GM19193 (cell line): ENCODE measurements around the gene ARHGEF16.

Source experiments
- POLR2A ChIP-seq: IDR thresholded peaks from 4 replicates; pipeline ENCODE4 v1.6.1; 2011; ENCODE audit not compliant: insufficient read depth, insufficient read length; ENCODE audit errors: extremely low read depth

Gene ARHGEF16

DNA sequence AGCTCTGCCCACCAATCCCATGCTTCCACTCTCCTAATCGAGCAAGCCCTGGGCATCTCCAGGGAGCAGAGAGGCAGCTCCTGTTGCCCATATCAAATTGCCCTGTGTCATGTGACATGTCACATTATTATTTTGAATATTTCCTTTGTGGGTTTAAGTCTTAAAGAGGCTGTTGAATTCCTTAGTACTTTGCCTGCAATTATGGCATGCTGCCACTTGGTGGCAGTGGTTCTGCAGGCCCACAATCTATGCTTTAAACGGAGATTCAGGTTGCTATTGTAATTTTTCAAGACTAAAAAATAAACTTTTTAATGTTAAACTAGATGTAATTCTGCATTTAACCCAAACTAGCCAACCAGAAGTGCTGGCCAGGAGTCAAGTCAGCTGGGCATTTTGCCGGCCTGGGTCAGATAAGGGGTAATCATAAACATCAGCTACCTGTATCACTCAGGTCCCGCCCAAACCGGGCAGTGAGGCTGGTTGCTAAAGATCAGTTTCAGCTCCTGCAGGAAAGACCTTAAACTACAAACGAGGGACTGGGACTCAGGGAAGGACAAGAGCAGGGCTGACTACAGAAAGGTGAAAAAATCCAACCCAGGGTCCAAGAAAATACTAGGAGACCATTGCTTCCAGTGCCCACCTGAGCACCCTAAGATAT, 37.3 kb upstream of the ARHGEF16 start:
- TF ChIP-seq POLR2A = no peak

DNA sequence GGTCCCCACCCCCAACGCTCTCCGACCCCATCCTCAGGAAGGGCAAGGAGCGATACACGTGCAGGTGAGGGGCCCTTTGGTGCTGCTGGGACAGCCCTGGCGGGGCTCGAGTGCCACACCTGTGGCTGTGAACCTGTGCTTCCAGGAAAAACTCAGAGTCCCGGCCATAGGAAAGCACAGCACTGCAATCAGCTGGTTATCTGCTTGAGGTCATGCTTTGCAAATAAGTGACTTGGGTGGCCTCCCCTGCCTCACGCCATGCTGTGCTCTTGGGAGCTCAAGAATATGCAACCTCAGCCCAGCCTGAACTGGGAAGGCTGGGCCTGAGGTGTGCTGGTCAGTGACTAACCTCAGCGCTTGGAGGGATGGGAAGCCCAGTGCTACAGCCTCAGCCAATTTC, 36.5 kb upstream of the ARHGEF16 start:
- no peak for TF ChIP-seq POLR2A

DNA sequence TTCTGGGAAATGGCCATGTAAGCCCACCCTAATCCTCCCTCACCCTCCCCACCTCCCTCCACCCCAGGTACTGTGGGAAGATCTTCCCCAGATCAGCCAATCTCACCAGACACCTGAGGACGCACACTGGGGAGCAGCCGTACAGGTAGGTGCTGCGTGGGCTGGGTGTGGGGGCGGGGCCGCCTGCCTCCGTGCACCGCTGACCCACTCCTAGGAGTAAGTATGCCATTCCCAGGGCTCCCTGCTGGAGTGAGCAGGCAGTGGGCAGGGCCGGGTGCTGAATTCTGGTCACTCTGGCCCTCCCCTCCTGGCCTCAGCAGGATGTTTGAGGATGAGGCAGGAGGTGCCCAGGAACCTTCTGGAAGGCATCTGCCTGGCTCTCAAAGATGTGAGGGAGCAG, 35.9 kb upstream of the ARHGEF16 start:
- no peak for TF ChIP-seq POLR2A

DNA sequence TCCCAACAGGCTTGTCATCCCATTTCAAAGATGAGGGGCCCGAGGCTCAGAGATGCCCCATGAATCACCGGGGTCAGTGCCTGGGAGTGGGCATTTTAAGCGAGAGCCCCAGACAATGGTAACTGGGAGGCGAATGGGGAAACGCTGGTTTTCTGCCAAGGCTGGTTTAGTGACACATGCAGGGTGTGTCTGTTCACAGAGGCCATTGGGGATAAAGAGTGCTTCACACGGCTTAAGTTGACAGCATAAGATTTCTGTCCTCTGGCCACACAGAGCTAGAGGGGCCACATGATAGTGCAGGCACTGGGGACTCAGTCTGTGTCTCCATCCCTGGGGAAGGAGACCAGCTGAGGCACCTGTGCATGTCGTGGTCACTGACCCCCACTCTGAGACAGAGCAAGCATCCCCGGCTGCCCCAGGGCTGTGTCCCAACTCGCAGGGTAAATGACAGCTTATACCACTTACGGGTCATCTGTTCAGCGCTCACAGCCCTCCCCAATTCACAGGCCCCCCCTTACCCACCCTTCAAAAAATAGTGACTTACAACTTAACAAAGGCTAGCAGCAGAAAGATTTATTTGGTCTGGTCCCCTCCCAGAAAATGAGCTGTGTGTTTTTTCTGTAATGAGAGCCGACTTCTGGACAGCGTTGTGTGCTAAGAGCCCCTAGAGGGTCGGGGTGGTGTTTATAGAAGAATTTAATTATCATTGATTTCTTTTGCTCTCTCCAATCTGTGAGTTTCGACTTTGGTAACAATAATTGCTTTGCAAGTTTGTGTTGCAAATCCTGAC, 34.9 kb upstream of the ARHGEF16 start:
- TF ChIP-seq POLR2A = no peak

DNA sequence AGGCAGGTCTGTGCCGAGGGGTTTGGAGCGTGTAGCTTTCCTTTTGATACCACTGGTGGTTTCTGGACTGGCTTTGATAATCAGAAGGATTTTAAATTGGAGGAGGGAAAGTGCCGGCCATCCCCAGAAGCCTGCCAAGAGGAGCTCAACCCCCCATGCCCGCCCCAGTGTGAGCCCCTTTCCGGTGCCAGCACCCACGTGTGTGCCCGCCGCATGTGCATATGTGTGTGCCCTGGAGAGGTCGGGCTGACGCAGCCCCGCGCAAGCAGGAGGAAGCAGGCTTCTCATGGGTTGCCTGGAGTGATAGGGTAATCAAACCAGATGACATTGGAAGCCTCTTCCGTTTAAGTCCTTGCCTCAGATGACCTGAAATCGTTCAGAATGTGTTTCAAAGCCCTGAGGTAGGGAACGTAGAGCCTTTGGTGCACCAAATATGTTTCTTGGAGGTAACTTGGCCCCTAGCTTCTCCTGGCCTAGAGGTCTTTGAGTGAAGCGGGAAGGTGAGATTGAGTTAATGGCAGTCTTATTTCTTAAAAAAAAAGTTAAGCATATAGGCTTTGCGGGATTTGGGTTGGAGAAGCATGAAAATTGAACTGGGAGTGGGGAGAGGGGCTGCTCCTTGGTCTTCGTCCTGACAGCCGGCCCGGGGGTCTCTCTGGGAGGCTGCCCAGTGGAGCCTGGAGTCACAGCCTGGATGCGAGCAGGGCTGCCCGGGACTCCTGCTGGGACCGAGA, 34.1 kb upstream of the ARHGEF16 start:
- TF ChIP-seq POLR2A = no peak

DNA sequence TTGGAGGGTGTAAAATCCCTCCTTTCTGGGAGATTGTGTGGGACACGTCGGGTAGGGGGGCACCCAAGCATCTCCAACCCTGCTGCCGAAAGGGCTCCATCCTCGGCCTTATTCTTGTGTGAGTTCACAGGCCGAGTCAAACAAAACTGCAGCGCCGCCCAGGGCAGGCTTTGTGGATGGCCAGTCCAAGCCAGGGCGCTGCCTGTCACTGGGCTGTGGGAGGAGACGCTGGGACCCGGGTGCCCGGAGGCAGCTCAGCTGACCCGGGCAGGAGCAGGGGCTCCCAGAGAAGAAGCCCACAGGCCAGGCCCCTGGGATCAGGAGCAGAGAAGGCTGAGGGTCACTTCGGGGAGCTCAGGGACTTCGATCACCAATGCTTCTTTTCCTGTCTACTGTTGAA, 31.8 kb upstream of the ARHGEF16 start:
- TF ChIP-seq POLR2A = no peak

DNA sequence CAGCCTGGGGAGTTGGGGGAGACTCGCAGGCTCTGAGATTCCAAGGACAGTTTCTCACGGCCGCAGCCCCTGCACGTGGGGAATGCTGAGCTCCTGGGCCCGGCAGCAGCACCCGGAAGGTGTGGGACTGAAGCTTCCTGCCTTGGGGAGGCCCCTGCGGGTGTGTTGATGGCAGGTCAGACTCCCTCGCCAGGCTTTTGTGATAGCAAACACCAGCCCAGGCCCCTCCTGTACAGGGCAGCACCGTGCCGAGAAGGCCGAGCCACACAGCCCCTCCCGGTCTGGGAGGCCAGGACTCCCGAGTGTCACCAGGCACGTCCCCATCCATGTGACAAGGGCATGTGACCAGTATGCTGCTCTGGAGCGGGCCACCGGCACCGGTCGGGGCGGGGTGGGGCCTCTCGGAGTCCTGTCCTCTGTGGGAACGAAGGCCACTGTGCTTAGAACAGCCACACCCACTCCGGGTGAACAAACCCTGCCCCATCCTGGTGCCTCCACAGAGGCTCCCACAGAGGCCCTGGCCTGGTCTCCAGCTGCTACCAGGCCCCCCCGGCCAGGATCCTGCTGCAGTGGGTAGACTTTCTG, 31.1 kb upstream of the ARHGEF16 start:
- no peak for TF ChIP-seq POLR2A

DNA sequence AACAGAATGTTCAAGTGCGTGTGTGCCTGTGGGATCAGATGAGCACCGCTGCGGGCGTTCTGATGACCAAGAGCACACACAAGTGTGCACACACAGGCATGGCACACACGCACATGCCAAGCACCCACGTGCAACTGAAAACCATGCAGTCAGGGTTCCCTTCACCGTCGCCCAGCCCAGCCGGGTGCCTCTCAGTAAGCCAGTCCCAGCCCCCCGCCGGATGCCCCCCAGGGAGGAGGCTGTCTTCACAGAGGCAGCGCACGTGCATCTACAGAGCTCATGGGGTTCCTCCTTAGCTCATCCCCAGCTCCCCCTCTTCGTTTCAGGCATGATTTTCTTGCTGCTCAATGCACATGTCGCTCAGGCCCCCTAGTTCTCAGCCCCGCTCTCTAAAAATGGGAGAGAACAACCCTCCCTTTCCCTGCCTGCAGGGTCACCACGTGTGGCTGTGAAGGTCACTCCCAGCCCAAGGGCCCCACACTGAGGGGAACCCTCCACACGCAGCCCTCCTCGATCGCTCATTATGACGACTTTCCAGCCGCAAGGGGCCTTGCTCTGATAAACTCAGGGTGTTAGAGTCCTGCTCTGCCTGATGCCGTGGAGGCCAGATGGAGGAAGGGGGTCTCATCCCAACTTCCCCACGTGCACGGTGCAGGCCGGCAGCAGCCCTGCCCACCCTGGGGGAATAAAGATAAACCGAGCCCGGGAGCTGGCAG, 30.4 kb upstream of the ARHGEF16 start:
- no peak for TF ChIP-seq POLR2A

DNA sequence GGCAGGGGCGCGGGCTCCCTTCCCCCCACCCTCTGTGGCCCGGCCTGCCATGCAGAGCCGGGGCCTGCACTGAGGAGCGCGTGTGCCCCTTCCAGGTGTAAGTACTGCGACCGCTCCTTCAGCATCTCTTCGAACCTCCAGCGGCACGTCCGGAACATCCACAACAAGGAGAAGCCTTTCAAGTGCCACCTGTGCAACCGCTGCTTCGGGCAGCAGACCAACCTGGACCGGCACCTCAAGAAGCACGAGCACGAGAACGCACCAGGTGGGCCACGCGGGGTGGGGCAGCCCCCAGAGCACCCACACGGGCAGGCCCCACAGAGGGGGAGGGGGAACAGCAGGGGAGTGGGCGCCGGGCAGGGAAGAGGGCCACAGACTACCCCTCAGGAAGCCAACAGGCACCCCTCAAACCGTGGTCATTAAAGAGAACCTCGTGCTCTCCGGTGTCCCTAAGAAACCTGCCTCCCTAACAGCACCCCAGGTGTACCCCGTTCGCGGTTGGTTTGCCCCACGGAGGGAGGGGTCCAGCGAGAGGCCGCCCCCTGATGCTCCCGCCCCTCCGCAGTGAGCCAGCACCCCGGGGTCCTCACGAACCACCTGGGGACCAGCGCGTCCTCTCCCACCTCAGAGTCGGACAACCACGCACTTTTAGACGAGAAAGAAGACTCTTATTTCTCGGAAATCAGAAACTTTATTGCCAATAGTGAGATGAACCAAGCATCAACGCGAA, 28.8 kb upstream of the ARHGEF16 start:
- no peak for TF ChIP-seq POLR2A

DNA sequence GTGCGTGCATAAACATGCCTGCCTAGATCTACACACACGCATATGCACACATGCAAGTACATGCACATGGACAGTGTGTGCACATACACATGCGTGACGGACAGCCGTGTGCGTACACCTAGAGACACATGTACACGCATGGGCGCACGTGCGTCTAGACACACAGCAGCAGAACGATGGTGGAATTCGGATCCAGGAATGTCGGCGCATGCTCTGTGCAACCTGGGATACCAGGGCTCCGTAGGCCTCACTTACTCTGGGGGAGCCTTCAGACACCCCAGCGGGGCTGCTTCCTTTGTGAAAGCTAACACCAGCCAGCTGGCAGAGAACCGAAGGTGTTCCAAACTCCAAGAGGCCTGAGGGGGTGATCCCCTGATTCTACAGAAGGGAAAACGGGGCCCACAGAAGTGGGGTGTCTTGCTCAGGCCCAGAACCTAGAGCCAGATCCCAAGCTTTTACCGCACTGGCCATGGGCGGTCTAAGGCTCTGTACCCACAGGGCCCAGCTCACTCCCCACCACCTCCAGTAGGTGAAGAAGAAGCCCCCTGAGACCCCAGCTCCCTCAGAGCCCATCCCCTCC, 27.4 kb upstream of the ARHGEF16 start:
- TF ChIP-seq POLR2A = no peak

DNA sequence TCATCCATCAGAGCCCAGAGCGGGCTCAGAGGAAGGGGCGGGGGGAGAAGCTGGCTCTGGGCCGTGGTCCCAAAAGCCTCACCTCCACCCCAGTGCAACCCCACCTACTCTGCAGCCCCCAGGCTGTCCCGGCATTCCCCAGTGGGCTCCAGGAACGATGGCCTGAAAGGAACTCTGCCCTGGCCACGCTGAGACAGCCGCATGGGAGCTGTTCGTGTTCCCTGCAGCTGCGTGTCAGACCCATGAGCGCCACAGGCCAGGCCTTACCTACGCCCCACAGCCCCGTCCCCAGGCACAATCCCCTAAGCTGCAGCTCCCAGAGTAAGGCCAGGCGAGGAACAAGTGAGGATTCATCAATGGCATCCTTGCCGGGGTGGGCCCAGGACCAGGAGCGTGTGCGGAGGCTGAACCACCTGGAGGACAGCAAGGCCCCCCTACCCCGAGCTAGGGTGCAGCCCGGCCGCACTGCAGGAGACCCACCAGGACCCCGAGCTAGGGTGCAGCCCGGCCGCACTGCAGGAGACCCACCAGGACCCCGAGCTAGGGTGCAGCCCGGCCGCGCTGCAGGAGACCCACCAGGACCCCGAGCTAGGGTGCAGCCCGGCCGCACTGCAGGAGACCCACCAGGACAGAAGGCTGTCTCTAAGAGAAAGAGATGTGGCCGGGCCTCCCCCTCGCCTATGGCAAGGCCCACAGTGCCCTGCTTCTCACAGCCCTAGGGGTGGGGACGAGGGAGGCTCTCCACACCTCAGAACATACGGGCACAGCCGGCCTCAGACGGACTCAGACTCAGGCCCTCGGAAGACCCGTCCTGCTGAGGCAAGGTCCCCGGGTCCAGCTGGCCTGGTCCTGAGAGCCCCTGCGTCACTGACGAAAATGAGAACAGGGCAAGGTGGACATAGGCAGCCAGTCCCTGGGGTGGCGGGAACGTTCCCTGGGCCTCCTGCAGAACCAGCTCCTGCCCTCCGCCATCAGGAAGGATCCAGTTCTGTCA, 26.5 kb upstream of the ARHGEF16 start:
- no peak for TF ChIP-seq POLR2A

DNA sequence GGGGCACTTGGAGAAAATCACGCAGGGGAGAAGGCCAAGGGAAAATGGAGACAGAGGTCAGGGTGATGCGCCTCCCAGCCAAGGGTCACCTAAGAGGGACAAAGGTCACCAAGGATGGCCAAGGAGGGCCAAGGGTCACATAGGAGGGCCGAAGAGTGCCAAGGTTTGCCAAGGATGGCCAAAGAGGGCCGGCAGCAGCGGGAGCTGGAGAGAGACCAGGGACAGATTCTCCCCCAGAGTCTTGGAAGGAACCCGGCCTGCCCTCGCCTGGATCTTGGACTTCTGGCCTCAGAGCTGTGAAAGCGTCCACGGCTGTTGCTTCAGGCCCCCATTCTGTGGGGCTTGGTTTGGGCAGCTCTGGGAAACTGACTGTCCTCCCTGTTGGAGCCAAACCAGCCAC, 25.6 kb upstream of the ARHGEF16 start:
- TF ChIP-seq POLR2A = no peak

DNA sequence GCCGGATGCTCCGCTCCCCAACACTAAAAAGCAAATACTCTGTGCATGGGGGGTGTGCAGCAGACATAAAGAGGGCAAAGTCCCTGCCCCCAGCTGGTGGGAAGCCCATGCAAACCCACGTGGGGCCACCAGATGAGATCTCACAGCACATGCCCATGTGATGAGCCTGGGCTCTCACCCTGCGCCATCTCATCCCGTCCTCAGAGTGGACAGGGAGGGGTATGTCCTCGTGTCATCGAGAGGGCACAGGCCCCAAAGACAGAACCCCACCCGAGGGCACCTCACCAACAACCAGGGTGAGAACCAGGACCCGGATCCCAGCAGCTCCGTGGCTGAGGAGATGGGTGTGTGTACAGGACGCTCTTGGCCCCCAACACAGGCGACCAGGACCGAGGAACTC, 25.1 kb upstream of the ARHGEF16 start:
- no peak for TF ChIP-seq POLR2A

DNA sequence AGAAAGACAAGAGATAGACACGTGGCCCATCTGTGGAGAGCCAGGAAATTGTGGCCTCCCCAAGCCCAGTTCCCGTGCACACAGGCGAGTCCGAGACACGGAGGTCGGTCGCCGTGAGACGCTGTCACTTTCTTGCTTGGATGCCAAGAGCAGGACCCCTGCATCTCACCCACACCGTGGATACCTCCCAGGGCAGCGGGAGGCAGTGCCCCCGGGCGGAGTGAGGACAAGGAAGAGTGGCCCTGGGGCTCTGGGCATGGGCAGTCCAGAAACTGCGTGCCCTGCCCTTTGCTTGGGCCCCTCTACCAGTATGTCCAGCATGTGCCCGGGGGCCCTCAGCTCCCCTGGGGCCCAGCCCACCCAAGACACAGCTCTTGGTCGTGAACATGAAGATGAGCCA, 24.7 kb upstream of the ARHGEF16 start:
- TF ChIP-seq POLR2A = no peak
